ENCODE results near the gene NHLRC2. TPM values are rescaled to one million over a fixed set of nuclear protein-coding genes. Genes with fewer than 3 reads are reported as not detected.

The NHLRC2 gene
- total RNA-seq, 3 donors from 2014 or later = 19.9 to 23.5 (median 20.8) TPM

GRCh38 chr10:113908236-113908635, 53.8 kb downstream of the NHLRC2 start:
- H3K27me3 Mint-ChIP-seq (ENCODE audit: low read depth) = no peaks in the 10 kb centered on the region
- no peaks in the 10 kb centered on the region for H3K4me1 Mint-ChIP-seq (ENCODE audit: low read depth)
- no peaks in the 10 kb centered on the region for H3K9me3 Mint-ChIP-seq
- H3K36me3 Mint-ChIP-seq (ENCODE audit: insufficient read depth) = peaks cover 25% of the 10 kb centered on the region
- ATAC-seq (no peak), DNase-seq (no peak)
- H3K4me3 Mint-ChIP-seq = no peak overlapping the region

- H3K27me3 Mint-ChIP-seq (ENCODE audit: low read depth) = no peaks in the 10 kb centered on the region
- peaks cover 10% of the 10 kb centered on the region for H3K36me3 Mint-ChIP-seq (ENCODE audit: insufficient read depth)
- H3K4me3 Mint-ChIP-seq = no peak overlapping the region
- no peaks in the 10 kb centered on the region for H3K9me3 Mint-ChIP-seq
- no peak for ATAC-seq
- no peak for DNase-seq
- no peaks in the 10 kb centered on the region for H3K4me1 Mint-ChIP-seq (ENCODE audit: low read depth)
These were observed 56.7 kb downstream of the NHLRC2 start for GRCh38 chr10:113911113-113911512.

- Mint-ChIP-seq H3K36me3 (ENCODE audit: insufficient read depth) (peaks cover 10% of the 10 kb centered on the region), H3K4me1 (ENCODE audit: low read depth) (no peaks in the 10 kb centered on the region), H3K27me3 (ENCODE audit: low read depth) (no peaks in the 10 kb centered on the region), H3K4me3 (no peak overlapping the region), H3K9me3 (no peaks in the 10 kb centered on the region)
- no peak for DNase-seq
- ATAC-seq = no peak
These were observed 57.4 kb downstream of the NHLRC2 start for GRCh38 chr10:113911839-113912238.

- no peaks in the 10 kb centered on the region for H3K4me1 Mint-ChIP-seq (ENCODE audit: low read depth)
- peaks cover 8% of the 10 kb centered on the region for H3K36me3 Mint-ChIP-seq (ENCODE audit: insufficient read depth)
- H3K9me3 Mint-ChIP-seq = no peaks in the 10 kb centered on the region
- ATAC-seq (no peak), DNase-seq (no peak)
- no peaks in the 10 kb centered on the region for H3K27me3 Mint-ChIP-seq (ENCODE audit: low read depth)
- no peak overlapping the region for H3K4me3 Mint-ChIP-seq
These were observed 58.1 kb downstream of the NHLRC2 start for GRCh38 chr10:113912582-113912981.

GRCh38 chr10:113914956-113915355, 60.5 kb downstream of the NHLRC2 start:
- Mint-ChIP-seq H3K9me3 (no peaks in the 10 kb centered on the region), H3K4me1 (ENCODE audit: low read depth) (no peaks in the 10 kb centered on the region), H3K36me3 (ENCODE audit: insufficient read depth) (peaks cover 17% of the 10 kb centered on the region), H3K27me3 (ENCODE audit: low read depth) (no peaks in the 10 kb centered on the region), H3K4me3 (no peak overlapping the region)
- DNase-seq = no peak
- ATAC-seq = no peak

- no peak overlapping the region for H3K4me3 Mint-ChIP-seq
- DNase-seq (no peak), ATAC-seq (no peak)
- no peaks in the 10 kb centered on the region for H3K27me3 Mint-ChIP-seq (ENCODE audit: low read depth)
- peaks cover 17% of the 10 kb centered on the region for H3K36me3 Mint-ChIP-seq (ENCODE audit: insufficient read depth)
- no peaks in the 10 kb centered on the region for H3K9me3 Mint-ChIP-seq
- no peaks in the 10 kb centered on the region for H3K4me1 Mint-ChIP-seq (ENCODE audit: low read depth)
These were observed 61.1 kb downstream of the NHLRC2 start for GRCh38 chr10:113915540-113915939.

GRCh38 chr10:113916053-113916452, 61.6 kb downstream of the NHLRC2 start:
- no peaks in the 10 kb centered on the region for H3K4me1 Mint-ChIP-seq (ENCODE audit: low read depth)
- no peak overlapping the region for H3K4me3 Mint-ChIP-seq
- H3K36me3 Mint-ChIP-seq (ENCODE audit: insufficient read depth) = peaks cover 17% of the 10 kb centered on the region
- H3K27me3 Mint-ChIP-seq (ENCODE audit: low read depth) = no peaks in the 10 kb centered on the region
- ATAC-seq (no peak), DNase-seq (no peak)
- H3K9me3 Mint-ChIP-seq = no peaks in the 10 kb centered on the region

GRCh38 chr10:113917636-113918035, 63.2 kb downstream of the NHLRC2 start:
- ATAC-seq (no peak), DNase-seq (no peak)
- Mint-ChIP-seq H3K36me3 (ENCODE audit: insufficient read depth) (peaks cover 12% of the 10 kb centered on the region), H3K4me3 (no peak overlapping the region), H3K4me1 (ENCODE audit: low read depth) (no peaks in the 10 kb centered on the region), H3K27me3 (ENCODE audit: low read depth) (no peaks in the 10 kb centered on the region), H3K9me3 (no peaks in the 10 kb centered on the region)

- ATAC-seq = no peak
- no peak for DNase-seq
- Mint-ChIP-seq H3K9me3 (peaks cover 7% of the 10 kb centered on the region), H3K36me3 (ENCODE audit: insufficient read depth) (peaks cover 12% of the 10 kb centered on the region), H3K27me3 (ENCODE audit: low read depth) (peaks cover 9% of the 10 kb centered on the region), H3K4me3 (no peak overlapping the region), H3K4me1 (ENCODE audit: low read depth) (no peaks in the 10 kb centered on the region)
These were observed 65.7 kb downstream of the NHLRC2 start for GRCh38 chr10:113920114-113920513.

- ATAC-seq = no peak
- Mint-ChIP-seq H3K9me3 (peaks cover 9% of the 10 kb centered on the region), H3K4me3 (no peak overlapping the region), H3K36me3 (ENCODE audit: insufficient read depth) (peaks cover 12% of the 10 kb centered on the region), H3K4me1 (ENCODE audit: low read depth) (no peaks in the 10 kb centered on the region), H3K27me3 (ENCODE audit: low read depth) (peaks cover 10% of the 10 kb centered on the region)
- no peak for DNase-seq
These were observed 66.4 kb downstream of the NHLRC2 start for GRCh38 chr10:113920875-113921274.

GRCh38 chr10:113921561-113922370, 67.3 kb downstream of the NHLRC2 start:
- no peak for ATAC-seq
- DNase-seq = no peak
- Mint-ChIP-seq H3K36me3 (ENCODE audit: insufficient read depth) (peaks cover 12% of the 10 kb centered on the region), H3K9me3 (peaks cover 9% of the 10 kb centered on the region), H3K27me3 (ENCODE audit: low read depth) (peaks cover 10% of the 10 kb centered on the region), H3K4me3 (no peak overlapping the region), H3K4me1 (ENCODE audit: low read depth) (no peaks in the 10 kb centered on the region)

- DNase-seq = no peak
These were observed 68.5 kb downstream of the NHLRC2 start for GRCh38 chr10:113922787-113923570.

GRCh38 chr10:113924186-113924585, 69.7 kb downstream of the NHLRC2 start:
- Mint-ChIP-seq H3K36me3 (ENCODE audit: insufficient read depth) (no peaks in the 10 kb centered on the region), H3K4me1 (ENCODE audit: low read depth) (no peaks in the 10 kb centered on the region), H3K9me3 (peaks cover 9% of the 10 kb centered on the region), H3K4me3 (no peak overlapping the region), H3K27me3 (ENCODE audit: low read depth) (peaks cover 16% of the 10 kb centered on the region)
- ATAC-seq (no peak), DNase-seq (no peak)

More at GRCh38 chr10:113922787-113923570, 68.5 kb downstream of the NHLRC2 start:
- peaks cover 4% of the 10 kb centered on the region for H3K36me3 Mint-ChIP-seq (ENCODE audit: insufficient read depth)
- no peak overlapping the region for H3K4me3 Mint-ChIP-seq
- H3K4me1 Mint-ChIP-seq (ENCODE audit: low read depth) = no peaks in the 10 kb centered on the region
- peaks cover 16% of the 10 kb centered on the region for H3K27me3 Mint-ChIP-seq (ENCODE audit: low read depth)
- H3K9me3 Mint-ChIP-seq = peaks cover 9% of the 10 kb centered on the region
- no peak for ATAC-seq

GRCh38 chr10:113924664-113925063, 70.2 kb downstream of the NHLRC2 start:
- peaks cover 9% of the 10 kb centered on the region for H3K9me3 Mint-ChIP-seq
- H3K4me1 Mint-ChIP-seq (ENCODE audit: low read depth) = no peaks in the 10 kb centered on the region
- ATAC-seq = no peak
- DNase-seq = no peak
- H3K36me3 Mint-ChIP-seq (ENCODE audit: insufficient read depth) = no peaks in the 10 kb centered on the region
- no peak overlapping the region for H3K4me3 Mint-ChIP-seq
- H3K27me3 Mint-ChIP-seq (ENCODE audit: low read depth) = peaks cover 19% of the 10 kb centered on the region

- no peak for DNase-seq
- Mint-ChIP-seq H3K27me3 (ENCODE audit: low read depth) (peaks cover 19% of the 10 kb centered on the region), H3K36me3 (ENCODE audit: insufficient read depth) (no peaks in the 10 kb centered on the region), H3K4me1 (ENCODE audit: low read depth) (peaks cover 2% of the 10 kb centered on the region), H3K4me3 (no peak overlapping the region), H3K9me3 (peaks cover 9% of the 10 kb centered on the region)
- no peak for ATAC-seq
These were observed 73.0 kb downstream of the NHLRC2 start for GRCh38 chr10:113927440-113927839.
